Gastroesophageal sphincter (tissue), 2 donors: ENCODE measurements around the gene DIAPH2.

Experiments used
- POLR2A ChIP-seq, 2 donors: fragments of 450-650 bp; IDR thresholded peaks; one replicate each; pipeline ENCODE4 v1.6.1; 2017; ENCODE audit warnings: antibody characterized with exemption in 2 of 2, mild to moderate bottlenecking in 2 of 2, moderate library complexity in 1 of 2
- POLR2AphosphoS5 ChIP-seq: sonication (generic); formaldehyde crosslinking; IDR thresholded peaks from one replicate; pipeline ENCODE4 v1.6.1; 2017; ENCODE audit warnings: antibody characterized with exemption

DNA sequence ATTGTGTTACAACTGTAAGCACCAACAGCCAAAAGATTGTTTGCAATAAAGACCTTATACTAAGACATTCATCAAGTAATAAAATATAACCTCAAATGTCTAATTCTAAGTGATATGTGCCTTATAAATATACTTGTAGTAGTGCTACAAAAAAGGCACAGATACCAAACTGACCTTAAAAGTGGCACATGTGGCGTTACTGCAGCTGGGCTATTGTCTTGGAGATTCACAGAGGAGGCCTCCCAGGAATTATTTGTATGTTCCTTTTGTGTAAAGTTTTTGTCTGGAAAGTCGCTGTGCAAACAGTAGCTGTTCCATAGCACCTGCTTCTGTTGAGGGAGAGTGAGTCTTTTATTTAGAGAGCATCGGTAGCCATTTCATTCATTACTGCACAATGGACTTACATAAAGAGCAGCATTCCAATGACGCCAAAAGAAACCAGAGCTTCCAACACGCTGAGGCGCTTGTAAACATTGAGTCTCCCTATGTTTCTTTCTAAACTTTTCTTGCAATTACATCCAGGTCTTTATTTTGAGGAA lies 342.8 kb downstream of the DIAPH2 start:
- no peak for TF ChIP-seq POLR2A (IDR thresholded peaks at IDR 0.05)
- TF ChIP-seq POLR2AphosphoS5: no peak
